ENCODE results near the gene CIT.
"Not testable (repeated sequence)": the region's sequence is repeated elsewhere in the genome, so short reads cannot be mapped to it uniquely, and the experiment has no call there.

Gene CIT

GRCh38 chr12:119660076-119660475, 217.0 kb downstream of the CIT start:
- DNase-seq (ENCODE audit: insufficient read length, low spot score) = no peak

GRCh38 chr12:119659289-119659897, 217.7 kb downstream of the CIT start:
- FAIRE-seq (peak; percentile 76), DNase-seq (ENCODE audit: insufficient read length, low spot score) (no peak)

More at GRCh38 chr12:119660076-119660475, 217.0 kb downstream of the CIT start:
- no peak for FAIRE-seq

GRCh38 chr12:119658166-119658565, 219.0 kb downstream of the CIT start:
- not testable (repeated sequence) for FAIRE-seq

GRCh38 chr12:119657001-119657400, 220.1 kb downstream of the CIT start:
- not testable (repeated sequence) for DNase-seq (ENCODE audit: insufficient read length, low spot score); FAIRE-seq

More at GRCh38 chr12:119658166-119658565, 219.0 kb downstream of the CIT start:
- DNase-seq (ENCODE audit: insufficient read length, low spot score) = not testable (repeated sequence)

GRCh38 chr12:119652665-119653064, 224.5 kb downstream of the CIT start:
- DNase-seq (ENCODE audit: insufficient read length, low spot score) (no peak), FAIRE-seq (no peak)

GRCh38 chr12:119649202-119649808, 227.8 kb downstream of the CIT start:
- peak; percentile 40 for DNase-seq (ENCODE audit: insufficient read length, low spot score)
- FAIRE-seq = peak; percentile 86

- no peak for FAIRE-seq
- DNase-seq (ENCODE audit: insufficient read length, low spot score) = no peak
Measured at GRCh38 chr12:119645535-119646059, 231.5 kb downstream of the CIT start.

GRCh38 chr12:119644930-119645329, 232.2 kb downstream of the CIT start:
- no peak for FAIRE-seq
- DNase-seq (ENCODE audit: insufficient read length, low spot score) = no peak

GRCh38 chr12:119642986-119643385, 234.1 kb downstream of the CIT start:
- DNase-seq (ENCODE audit: insufficient read length, low spot score) = no peak
- no peak for FAIRE-seq

Measured in GM19239 (cell line).